H1 (cell line): ENCODE results near the gene CLDN24. TPM values are rescaled to one million over a fixed set of nuclear protein-coding genes. Genes with fewer than 3 reads are reported as not detected.

Source experiments
- CTCF ChIA-PET: fragments of 300-600 bp; sonication (Branson Sonifier 250); formaldehyde crosslinking; loops from one replicate; lab custom pipeline; 2021; ENCODE audit not compliant: partially characterized antibody; lab: Charles Lee
- POLR2A ChIA-PET: fragments of 300-600 bp; sonication (Branson Sonifier 250); formaldehyde crosslinking; loops from one replicate; lab custom pipeline; 2021; ENCODE audit warnings: inconsistent platforms; ENCODE audit not compliant: partially characterized antibody; lab: Charles Lee
- DNase-seq, 2 experiments: peaks; one replicate each; pipeline versions ENCODE4 v3.0.0 to v3.0.0-alpha.2; 2010 to 2022; ENCODE audit warnings: low spot score in 2 of 2, low read depth in 1 of 2, mixed read lengths in 1 of 2
- FAIRE-seq: peaks from 2 replicates; lab custom pipeline; 2011; peaks lifted over from hg19 to GRCh38; lab: Jason Lieb, UNC
- H2AFZ ChIP-seq: 2 replicates; pipeline ENCODE4 v1.8.1; 2012; ENCODE audit warnings: low read length, inconsistent platforms
- H2AK5ac ChIP-seq: 2 replicates; pipeline ENCODE4 v1.6.1; 2013; ENCODE audit warnings: low read depth, low read length
- H2BK120ac ChIP-seq: replicated peaks from 2 replicates; pipeline ENCODE3; 2013; ENCODE audit warnings: low read depth, low read length, inconsistent platforms
- H2BK12ac ChIP-seq: 2 replicates; pipeline ENCODE4 v1.6.1; 2013; ENCODE audit warnings: low read depth, low read length
- H2BK15ac ChIP-seq: 2 replicates; pipeline ENCODE4 v1.6.1; 2013; ENCODE audit warnings: low read length
- H2BK20ac ChIP-seq: 2 replicates; pipeline ENCODE4 v1.6.1; 2013; ENCODE audit warnings: low read length
- H2BK5ac ChIP-seq: 2 replicates; pipeline ENCODE4 v1.6.1; 2013; ENCODE audit warnings: low read depth, low read length
- H3K14ac ChIP-seq: 2 replicates; pipeline ENCODE4 v1.6.1; 2013; ENCODE audit warnings: inconsistent platforms; ENCODE audit not compliant: insufficient read length
- H3K18ac ChIP-seq: 2 replicates; pipeline ENCODE4 v1.6.1; 2013; ENCODE audit warnings: low read length; ENCODE audit errors: extremely low read depth
- H3K23ac ChIP-seq: 2 replicates; pipeline ENCODE4 v1.6.1; 2013; ENCODE audit warnings: inconsistent platforms; ENCODE audit not compliant: insufficient read length
- H3K23me2 ChIP-seq: 2 replicates; pipeline ENCODE4 v1.6.1; 2013; ENCODE audit warnings: low read depth, low read length
- H3K27ac ChIP-seq: 2 replicates; pipeline ENCODE4 v1.6.1; 2011; ENCODE audit warnings: low read depth, low read length, inconsistent platforms
- H3K27me3 ChIP-seq, 4 experiments: replicated peaks in 1 of 4; 1 replicate in 1 of 4; 2 replicates in 3 of 4; pipeline versions ENCODE4 v1.6.1 to v1.8.1; 2011 to 2013; ENCODE audit warnings: low read length in 3 of 4, mild to moderate bottlenecking in 3 of 4, inconsistent platforms in 2 of 4, mixed read lengths in 2 of 4, moderate library complexity in 1 of 4; ENCODE audit not compliant: control insufficient read depth in 3 of 4, insufficient read depth in 3 of 4; ENCODE audit errors: extremely low read depth in 1 of 4
- H3K36me3 ChIP-seq, 4 experiments: 2 replicates each; pipeline versions ENCODE4 v1.6.1 to v1.8.1; 2011 to 2013; ENCODE audit warnings: mild to moderate bottlenecking in 4 of 4, low read length in 3 of 4, moderate library complexity in 2 of 4, control low read depth in 1 of 4, inconsistent platforms in 1 of 4; ENCODE audit not compliant: insufficient read depth in 4 of 4, control insufficient read depth in 2 of 4
- H3K4ac ChIP-seq: replicated peaks from 2 replicates; pipeline ENCODE3; 2013; ENCODE audit warnings: low read length, low read depth, mixed read lengths, inconsistent platforms; ENCODE audit not compliant: insufficient read length
- H3K4me1 ChIP-seq, 4 experiments: replicated peaks in 1 of 4; 1 replicate in 1 of 4; 2 replicates in 3 of 4; pipeline versions ENCODE4 v1.6.1 to v1.8.1; 2011 to 2013; ENCODE audit warnings: low read length in 3 of 4, inconsistent platforms in 2 of 4, mixed read lengths in 1 of 4; ENCODE audit not compliant: insufficient read depth in 4 of 4, control insufficient read depth in 3 of 4
- H3K4me2 ChIP-seq, 2 experiments: 2 replicates each; pipeline versions ENCODE4 v1.6.1 to v1.8.1; 2011 to 2013; ENCODE audit warnings: low read depth in 2 of 2, low read length in 2 of 2, control low read depth in 1 of 2, inconsistent platforms in 1 of 2, mild to moderate bottlenecking in 1 of 2; ENCODE audit not compliant: insufficient read depth in 1 of 2
- H3K4me3 ChIP-seq, 4 experiments: fragments of 200-600, 300-600 bp in 1 of 4; sonication (generic), shearing (Covaris generic), sonication (Bioruptor Twin) in 1 of 4; 2 replicates each; pipeline versions ENCODE4 v1.5.1 to v1.8.1; 2011 to 2016; ENCODE audit warnings: low read length in 4 of 4, low read depth in 3 of 4, control low read depth in 2 of 4, inconsistent platforms in 2 of 4, mild to moderate bottlenecking in 2 of 4, mixed read lengths in 1 of 4, moderate library complexity in 1 of 4; ENCODE audit not compliant: insufficient read depth in 2 of 4; ENCODE audit errors: extremely low read depth in 1 of 4
- H3K56ac ChIP-seq: replicated peaks from 2 replicates; pipeline ENCODE3; 2013; ENCODE audit warnings: low read depth, mild to moderate bottlenecking, mixed read lengths, low read length, inconsistent platforms; ENCODE audit not compliant: insufficient read length
- H3K79me1 ChIP-seq: 2 replicates; pipeline ENCODE4 v1.6.1; 2013; ENCODE audit warnings: low read depth, low read length, control low read depth
- H3K79me2 ChIP-seq, 2 experiments: 2 replicates each; pipeline versions ENCODE4 v1.6.1 to v1.8.1; 2012 to 2013; ENCODE audit warnings: low read length in 2 of 2, mild to moderate bottlenecking in 2 of 2, inconsistent platforms in 1 of 2; ENCODE audit not compliant: insufficient read depth in 2 of 2, control insufficient read depth in 1 of 2
- H3K9ac ChIP-seq, 4 experiments: replicated peaks in 1 of 4; 1 replicate in 1 of 4; 2 replicates in 3 of 4; pipeline versions ENCODE4 v1.6.1 to v1.8.1; 2011 to 2013; ENCODE audit warnings: low read depth in 3 of 4, low read length in 3 of 4, control low read depth in 2 of 4, mild to moderate bottlenecking in 2 of 4, moderate library complexity in 2 of 4, inconsistent platforms in 1 of 4; ENCODE audit errors: extremely low read depth in 1 of 4
- H3K9me3 ChIP-seq, 2 experiments: 2 replicates each; pipeline versions ENCODE4 v1.6.1 to v1.8.1; 2012 to 2013; ENCODE audit warnings: mild to moderate bottlenecking in 2 of 2, moderate library complexity in 2 of 2, control low read depth in 1 of 2, inconsistent platforms in 1 of 2, low read depth in 1 of 2, low read length in 1 of 2, mixed read lengths in 1 of 2; ENCODE audit not compliant: insufficient read depth in 2 of 2
- H4K20me1 ChIP-seq, 2 experiments: replicated peaks in 1 of 2; 2 replicates each; pipeline versions ENCODE3 to v1.8.1; 2011 to 2013; ENCODE audit warnings: inconsistent platforms in 2 of 2, low read length in 2 of 2, mild to moderate bottlenecking in 1 of 2; ENCODE audit not compliant: insufficient read depth in 2 of 2, control insufficient read depth in 1 of 2
- H4K5ac ChIP-seq: 2 replicates; pipeline ENCODE4 v1.6.1; 2013; ENCODE audit warnings: low read length, low read depth, mixed read lengths, inconsistent platforms; ENCODE audit not compliant: insufficient read length
- H4K8ac ChIP-seq: 2 replicates; pipeline ENCODE4 v1.8.0; 2013; ENCODE audit warnings: mild to moderate bottlenecking, moderate library complexity, low read length, inconsistent platforms; ENCODE audit not compliant: insufficient read depth; ENCODE audit errors: extremely low read depth
- H4K91ac ChIP-seq: replicated peaks from 2 replicates; pipeline ENCODE3; 2013; ENCODE audit warnings: low read length, mixed read lengths, inconsistent platforms; ENCODE audit not compliant: insufficient read length
- ATF3 ChIP-seq: IDR thresholded peaks from 2 replicates; pipeline ENCODE4 v1.6.1; 2011; ENCODE audit warnings: low read depth, mild to moderate bottlenecking, low read length; ENCODE audit not compliant: insufficient read depth
- BCL11A ChIP-seq, 2 experiments: IDR thresholded peaks; one replicate each; pipeline ENCODE4 v1.6.1; 2011; ENCODE audit warnings: low read depth in 2 of 2, low read length in 2 of 2, mild to moderate bottlenecking in 2 of 2
- EZH2 ChIP-seq: fragments of 200-600 bp; sonication (generic); IDR thresholded peaks from 2 replicates; pipeline ENCODE4 v1.7.1; 2012; ENCODE audit warnings: low read depth, mild to moderate bottlenecking, moderate library complexity, low read length, inconsistent platforms; ENCODE audit not compliant: severe bottlenecking
- GTF2F1 ChIP-seq: IDR thresholded peaks from 2 replicates; pipeline ENCODE4 v1.6.1; 2012; ENCODE audit warnings: low read depth, low read length, improper control_type of control experiment, borderline replicate concordance
- HDAC2 ChIP-seq, 2 experiments: fragments of 300-600 bp in 1 of 2; sonication (generic) in 1 of 2; IDR thresholded peaks; 2 replicates each; pipeline ENCODE4 v1.6.1; 2011 to 2012; ENCODE audit warnings: low read depth in 2 of 2, low read length in 2 of 2, mild to moderate bottlenecking in 2 of 2, moderate library complexity in 2 of 2, borderline replicate concordance in 1 of 2, inconsistent platforms in 1 of 2
- HDAC6 ChIP-seq: IDR thresholded peaks from one replicate; pipeline ENCODE4 v1.7.1; 2012; ENCODE audit warnings: low read depth, mild to moderate bottlenecking, inconsistent platforms, low read length, moderate library complexity
- MAFK ChIP-seq: IDR thresholded peaks from 2 replicates; pipeline ENCODE4 v1.6.1; 2012; ENCODE audit warnings: low read depth, mild to moderate bottlenecking, improper control_type of control experiment, low read length
- NANOG ChIP-seq: IDR thresholded peaks from 2 replicates; pipeline ENCODE4 v1.6.1; 2011; ENCODE audit warnings: low read length, low read depth, mild to moderate bottlenecking, inconsistent platforms; ENCODE audit not compliant: insufficient read depth, poor library complexity, severe bottlenecking
- SIX5 ChIP-seq: IDR thresholded peaks from 2 replicates; pipeline ENCODE4 v1.6.1; 2011; ENCODE audit warnings: mild to moderate bottlenecking, low read depth, low read length
- SP1 ChIP-seq: IDR thresholded peaks from 2 replicates; pipeline ENCODE4 v1.6.1; 2011; ENCODE audit warnings: low read depth, low read length
- TEAD4 ChIP-seq: IDR thresholded peaks from 2 replicates; pipeline ENCODE4 v1.6.1; 2012; ENCODE audit warnings: low read depth, low read length, inconsistent platforms, mixed read lengths
- WGBS, 2 experiments: shearing (Covaris generic) in 1 of 2; methylation state at CpG; one replicate each; pipeline versions ENCODE4 v1.1.6 to v1.1.7; 2013 to 2015; ENCODE audit warnings: low lambda C conversion rate in 2 of 2, mixed read lengths in 2 of 2, inconsistent platforms in 1 of 2, low coverage in 1 of 2, missing lambda C conversion rate in 1 of 2; ENCODE audit not compliant: insufficient replicate concordance in 2 of 2, insufficient coverage in 1 of 2, insufficient read length in 1 of 2; ENCODE audit errors: extremely low coverage in 1 of 2, missing lambda C conversion rate in 1 of 2; 5-methylcytosine and 5-hydroxymethylcytosine counted together
- polyA plus RNA-seq, 7 experiments: library from polyadenylated mRNA; depleted of rRNA in 3 of 7; stranded (reverse) in 5 of 7; unstranded in 2 of 7; fragments of >200 nt in 5 of 7; fragments of 200-250 nt in 2 of 7; gene quantifications; 1 replicate in 5 of 7; 2 replicates in 1 of 7; 4 replicates in 1 of 7; pipeline versions ENCODE4 v1.2.1 to v1.2.3, GENCODE V29; 2011 to 2013; ENCODE audit warnings: missing spikeins in 2 of 7, mixed read lengths in 2 of 7
- total RNA-seq: library from RNA; stranded (reverse); fragmentation: NEBNext Ultra II Directional; extraction: Animal tissue kit (Norgen Biotek cat#: 25700); gene quantifications from 2 replicates; pipeline ENCODE4 v1.2.1, GENCODE V29; 2021
- TF ChIP-seq, protein P1 (sequence below): IDR thresholded peaks from 2 replicates; pipeline ENCODE4 v1.6.1; 2012; ENCODE audit warnings: inconsistent platforms

Gene CLDN24
- total and polyA plus RNA-seq, 2 of the 8 experiments (the other 6 are each of a cell fraction or from before 2014, with no cell fraction given) = not detected

DNA sequence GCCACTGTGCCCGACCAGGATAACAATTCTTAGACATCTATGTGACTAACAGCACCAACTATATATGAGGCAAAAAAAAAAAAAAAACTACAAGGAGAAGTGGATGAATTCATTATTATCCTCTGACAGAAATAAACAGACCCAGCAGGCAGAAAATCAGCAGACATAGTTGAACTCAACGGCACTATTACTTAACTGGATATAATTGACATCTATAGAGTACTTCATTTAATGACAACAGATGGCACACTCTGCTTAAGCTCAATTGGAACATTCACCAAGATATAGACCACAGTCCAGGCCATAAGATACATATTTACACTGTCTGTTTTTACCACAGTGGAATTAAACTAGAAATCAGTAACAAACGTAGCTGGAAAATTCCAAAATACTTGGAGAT, 15.4 kb downstream of the CLDN24 start:
- Histone ChIP-seq H4K8ac (no peak overlapping the region), H3K36me3 (peaks cover 0 to 17% (median 6%) of the 10 kb centered on the region in 4 experiments; a peak in 3 of 8 replicates), H3K9me3 (no peaks in the 10 kb centered on the region), H3K79me2 (no peaks in the 10 kb centered on the region), H2BK12ac (no peak overlapping the region), H4K91ac (no peak overlapping the region), H4K5ac (no peak overlapping the region), H3K56ac (no peak overlapping the region), H3K27ac (no peak overlapping the region), H3K4me3 (no peak overlapping the region), H3K9ac (no peak overlapping the region), H3K27me3 (no peaks in the 10 kb centered on the region), H3K79me1 (no peaks in the 10 kb centered on the region), H2BK5ac (no peak overlapping the region), H3K23ac (no peak overlapping the region), H3K4ac (no peak overlapping the region), H2AFZ (no peak overlapping the region), H2AK5ac (no peak overlapping the region), H4K20me1 (no peaks in the 10 kb centered on the region), H3K4me2 (no peak overlapping the region), H2BK120ac (no peak overlapping the region), H2BK20ac (no peak overlapping the region), H3K14ac (no peak overlapping the region), H2BK15ac (no peak overlapping the region), H3K4me1 (no peaks in the 10 kb centered on the region), H3K18ac (no peak overlapping the region), H3K23me2 (no peaks in the 10 kb centered on the region)
- TF ChIP-seq HDAC2 (IDR thresholded peaks at IDR 0.05; ENCODE audit: borderline replicate concordance in 1 of 2, low read depth in 2 of 2, low read length in 2 of 2) (no peak), SIX5 (no peak), EZH2 (no peak), MAFK (no peak), BCL11A (IDR thresholded peaks at IDR 0.05; ENCODE audit: low read depth in 2 of 2, low read length in 2 of 2) (no peak), TEAD4 (no peak), HDAC6 (no peak), GTF2F1 (no peak), ATF3 (no peak), SP1 (no peak), NANOG (no peak)
- TF ChIP-seq, protein P1, sequence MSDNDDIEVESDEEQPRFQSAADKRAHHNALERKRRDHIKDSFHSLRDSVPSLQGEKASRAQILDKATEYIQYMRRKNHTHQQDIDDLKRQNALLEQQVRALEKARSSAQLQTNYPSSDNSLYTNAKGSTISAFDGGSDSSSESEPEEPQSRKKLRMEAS = no peak
- CTCF ChIA-PET = interaction anchor here (0.7 to 1.8 kb wide), 3 partner anchors 10 to 117 kb away, joined by 3 to 5 read pairs (median 4); no protein-coding TSS in a partner anchor
- POLR2A ChIA-PET = no interaction called here
- FAIRE-seq = no peak
- WGBS, 2 experiments = 87% methylated on average over 3 of the region's 3 CpGs; no CpG with 5 or more reads in 1 of the 2 experiments
- no peak for DNase-seq
